Stimulated activated CD8-positive, alpha-beta memory T cell treated with anti-CD3 and anti-CD28 coated beads, Interleukin-7, amount 100 ng/mL, for 1 hour (primary cell): Measurements from ENCODE around the gene ATP1B2.
"Not testable (repeated sequence)": the region's sequence is repeated elsewhere in the genome, so short reads cannot be mapped to it uniquely, and the experiment has no call there.

Experiments used
- DNase-seq, 2 donors: peaks; one replicate each; pipeline ENCODE4 v3.0.0-alpha.2; 2020; ENCODE audit warnings: low read depth in 2 of 2

ATP1B2 gene, protein sequence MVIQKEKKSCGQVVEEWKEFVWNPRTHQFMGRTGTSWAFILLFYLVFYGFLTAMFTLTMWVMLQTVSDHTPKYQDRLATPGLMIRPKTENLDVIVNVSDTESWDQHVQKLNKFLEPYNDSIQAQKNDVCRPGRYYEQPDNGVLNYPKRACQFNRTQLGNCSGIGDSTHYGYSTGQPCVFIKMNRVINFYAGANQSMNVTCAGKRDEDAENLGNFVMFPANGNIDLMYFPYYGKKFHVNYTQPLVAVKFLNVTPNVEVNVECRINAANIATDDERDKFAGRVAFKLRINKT

DNA sequence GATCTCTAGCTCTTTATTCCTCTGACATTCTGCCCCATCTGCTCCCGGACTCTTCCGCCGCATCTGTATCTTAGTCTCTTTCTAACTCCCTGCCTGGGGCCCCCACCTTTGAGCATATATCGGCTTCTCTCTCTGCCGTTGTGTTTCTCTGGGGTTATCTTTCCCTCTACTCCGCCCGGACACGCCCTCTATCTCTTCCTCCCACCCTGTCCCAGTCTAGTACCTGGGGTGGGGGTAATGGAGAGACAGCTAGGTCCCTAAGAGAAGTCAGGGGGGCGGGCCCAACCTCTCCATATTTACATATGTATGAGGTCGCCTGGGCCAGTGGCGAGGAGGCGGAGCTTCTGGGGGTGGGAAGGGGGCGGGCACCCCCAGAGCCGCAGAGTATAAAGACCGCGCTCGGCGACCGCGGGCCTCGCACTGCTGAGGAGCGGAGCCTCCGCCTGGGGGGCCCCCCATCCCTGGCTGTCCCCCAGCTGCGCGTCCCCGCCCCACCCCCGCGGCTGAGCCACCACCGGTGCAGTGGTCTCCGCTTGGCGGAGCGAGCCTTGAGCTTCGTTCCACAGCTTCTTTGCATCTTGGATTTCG lies at the start of gene ATP1B2:
ATP1B2 (plus strand) TSS at position 418 of the 588 bp plus-strand sequence. CDS start 593 bp downstream, outside the sequence.
- peak; percentile 49 to 52 for DNase-seq

DNA sequence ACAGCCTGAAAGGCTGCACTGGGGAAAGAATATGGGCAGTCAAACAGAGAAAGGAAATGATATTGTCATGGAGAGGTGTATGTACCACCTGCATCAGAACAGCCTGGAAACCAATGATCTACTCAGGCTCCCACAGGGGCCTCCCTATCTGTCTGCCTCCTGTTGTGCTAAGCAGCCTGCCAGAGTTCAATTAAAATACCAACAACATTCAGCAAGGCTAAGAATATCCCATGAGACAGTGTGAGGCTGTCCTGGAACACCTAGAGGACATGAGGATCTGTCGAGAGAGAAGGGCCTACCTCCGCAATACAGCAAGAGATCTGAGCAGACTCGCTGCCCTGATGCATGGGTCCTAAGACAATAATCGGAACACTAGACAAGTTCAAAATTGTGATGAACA lies 44.4 kb upstream of the ATP1B2 start:
- no peak for DNase-seq

DNA sequence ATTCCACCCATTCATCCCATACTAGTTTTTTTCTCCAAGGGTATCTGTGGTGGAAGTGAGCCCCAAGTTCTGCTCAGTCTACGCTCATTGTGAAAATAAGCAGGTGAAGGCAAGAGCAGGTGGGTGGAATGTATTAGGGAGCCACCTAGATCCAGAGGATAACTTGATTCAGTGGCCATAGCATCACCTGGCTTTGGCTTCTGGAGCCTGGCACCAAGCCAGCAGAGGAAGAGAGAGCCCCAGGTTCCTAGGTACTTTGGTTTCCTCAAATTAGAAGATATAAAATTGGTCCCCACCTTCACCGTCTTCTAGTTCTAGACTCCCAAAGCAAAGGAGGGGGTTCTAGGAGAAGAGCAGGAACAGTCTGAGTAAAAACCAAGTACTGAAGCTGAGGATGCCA lies 40.1 kb upstream of the ATP1B2 start:
- DNase-seq: no peak

DNA sequence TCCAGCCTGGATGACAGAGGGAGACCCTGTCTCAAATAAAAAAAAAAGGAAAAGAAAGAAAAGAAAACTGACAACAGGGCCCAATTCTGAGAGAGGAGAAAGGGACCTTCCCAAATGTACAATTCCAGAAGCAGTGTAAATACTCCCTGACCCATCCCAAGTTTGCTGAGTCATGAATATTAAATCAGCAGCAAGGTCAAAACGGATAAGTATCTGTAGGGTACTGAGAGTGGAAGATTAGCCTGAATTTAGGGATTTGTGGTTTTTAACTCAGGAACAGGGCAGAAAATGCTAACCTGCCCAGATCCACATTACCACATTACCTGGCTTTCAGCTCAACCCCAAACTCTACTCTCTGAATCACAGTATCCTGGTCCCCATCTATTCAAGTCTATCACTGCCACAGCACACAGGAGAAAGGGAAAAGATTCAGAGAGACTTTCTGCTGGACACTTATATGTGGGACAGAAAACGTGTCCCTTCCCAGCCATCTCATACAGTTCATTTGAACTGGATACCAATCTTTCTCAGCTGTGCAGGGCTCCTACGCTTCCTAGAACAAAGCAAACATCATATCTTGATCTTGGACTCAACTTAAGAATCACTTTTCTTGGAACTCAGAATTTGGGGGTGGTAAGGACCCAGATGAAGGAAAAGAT lies 39.0 kb upstream of the ATP1B2 start:
- no peak for DNase-seq

DNA sequence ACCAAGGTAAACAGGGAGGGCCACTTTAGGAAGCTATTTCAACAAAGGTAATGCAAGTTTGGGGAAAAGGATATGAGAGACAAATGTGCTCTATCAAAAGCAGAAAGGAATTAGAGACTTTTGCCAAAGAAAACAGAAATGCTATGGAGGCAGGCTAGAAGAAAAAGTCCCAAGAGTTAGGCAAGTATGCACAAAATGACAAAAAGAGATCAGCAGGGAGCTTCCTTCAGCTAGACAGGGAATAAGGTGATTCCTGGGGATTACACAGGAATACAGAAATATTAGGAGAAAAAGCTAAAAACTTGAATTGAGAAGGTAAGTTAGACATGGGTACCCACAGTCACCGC lies 38.5 kb upstream of the ATP1B2 start:
- DNase-seq: no peak

DNA sequence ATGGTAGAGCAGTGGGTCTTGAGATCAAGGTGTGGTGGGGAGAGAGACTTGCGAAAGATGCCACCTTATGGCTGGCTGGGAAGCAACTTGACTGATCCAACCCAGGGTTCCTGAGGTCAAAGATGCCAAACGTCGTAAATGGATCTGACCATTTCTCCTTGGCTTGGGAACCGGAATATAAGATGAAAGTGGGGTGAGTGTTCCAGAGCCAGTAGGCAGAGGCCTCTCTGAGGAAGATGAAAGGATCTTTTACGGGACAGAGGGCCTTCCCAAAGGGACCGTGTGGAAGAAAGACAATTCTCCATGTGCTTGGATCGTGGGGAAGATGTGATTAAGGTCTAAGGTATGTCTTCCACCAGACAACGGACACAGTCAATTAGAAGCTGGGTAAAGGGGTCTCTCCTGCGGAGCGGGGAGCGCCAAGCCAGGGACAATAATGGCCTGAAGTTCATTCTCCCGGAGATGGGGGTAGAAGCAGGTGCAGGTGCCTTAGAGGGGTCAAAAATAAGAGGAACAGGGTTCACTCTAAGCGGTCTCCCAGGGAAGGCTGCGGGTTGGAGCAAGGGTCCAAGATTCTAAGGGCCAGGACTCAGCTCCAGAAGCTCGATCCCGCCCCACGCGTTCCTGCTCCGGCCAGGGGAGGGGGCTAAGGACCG lies 36.8 kb upstream of the ATP1B2 start:
- no peak for DNase-seq

DNA sequence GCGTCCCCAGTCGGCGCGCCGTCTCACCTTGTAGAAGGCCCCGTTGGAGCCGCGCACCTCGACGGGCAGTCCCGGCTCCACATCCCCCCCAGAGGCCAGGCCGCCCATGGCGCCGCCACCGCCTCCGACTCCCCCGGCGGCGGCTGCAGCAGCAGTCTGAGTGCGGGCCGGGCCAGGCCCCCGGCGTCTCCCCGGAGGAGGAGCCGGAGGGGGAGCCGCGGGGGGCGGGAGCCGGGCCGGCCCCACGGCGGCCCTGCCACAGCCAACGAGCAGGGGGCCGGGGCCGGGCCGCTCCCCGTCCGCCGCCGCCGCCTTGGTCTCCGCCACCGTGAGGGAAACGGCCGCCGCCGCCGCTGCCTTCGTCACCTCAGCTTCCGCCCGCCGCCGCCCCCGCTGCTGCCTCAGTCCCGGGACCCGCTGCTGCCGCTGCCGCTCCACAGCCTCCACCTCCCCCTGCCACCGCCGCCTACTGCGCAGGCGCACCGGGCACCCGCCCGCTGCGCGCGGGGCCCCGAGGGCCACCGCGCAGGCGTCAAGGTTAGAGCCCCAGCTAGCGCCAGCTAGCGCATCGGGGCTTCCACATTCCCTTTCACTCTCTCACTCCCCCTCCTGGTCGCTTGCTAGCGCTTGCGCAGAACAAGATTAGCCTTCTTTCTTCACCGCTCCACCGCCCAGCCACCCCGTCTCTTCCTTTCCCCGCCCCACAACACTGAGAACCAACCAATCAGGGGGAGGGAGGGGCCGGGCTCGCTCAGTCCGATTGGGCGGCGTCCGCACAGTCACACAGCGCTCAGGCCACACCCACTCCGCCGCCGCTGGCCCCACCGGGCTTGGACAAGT lies 36.1 kb upstream of the ATP1B2 start, which contains the start of gene FXR2:
FXR2 (minus strand) TSS at position 473 of the 840 bp plus-strand sequence; CDS start at position 108, 365 bp downstream.
- DNase-seq: peak; percentile 94 to 97

DNA sequence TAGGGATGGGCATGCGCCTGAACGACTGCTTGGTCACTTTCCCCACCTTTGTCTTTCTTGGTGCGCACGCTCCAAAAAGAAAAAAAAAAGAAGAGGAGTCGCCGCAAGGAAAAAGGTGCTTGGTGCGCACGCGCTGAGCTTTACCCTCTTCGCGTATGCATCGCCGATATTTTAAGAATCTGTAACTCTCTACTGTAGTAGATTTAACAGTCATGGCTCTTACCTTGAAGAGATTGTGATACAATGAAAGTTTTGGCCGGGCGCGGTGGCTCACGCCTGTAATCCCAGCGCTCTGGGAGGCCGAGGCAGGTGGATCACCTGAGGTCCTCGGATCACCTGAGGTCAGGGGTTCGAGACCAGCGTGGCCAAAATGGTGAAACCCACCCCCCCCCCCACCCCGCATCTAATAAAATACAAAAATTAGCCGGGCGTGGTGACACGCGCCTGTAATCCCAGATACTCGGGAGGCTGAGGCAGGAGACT lies 35.4 kb upstream of the ATP1B2 start:
- no peak for DNase-seq

DNA sequence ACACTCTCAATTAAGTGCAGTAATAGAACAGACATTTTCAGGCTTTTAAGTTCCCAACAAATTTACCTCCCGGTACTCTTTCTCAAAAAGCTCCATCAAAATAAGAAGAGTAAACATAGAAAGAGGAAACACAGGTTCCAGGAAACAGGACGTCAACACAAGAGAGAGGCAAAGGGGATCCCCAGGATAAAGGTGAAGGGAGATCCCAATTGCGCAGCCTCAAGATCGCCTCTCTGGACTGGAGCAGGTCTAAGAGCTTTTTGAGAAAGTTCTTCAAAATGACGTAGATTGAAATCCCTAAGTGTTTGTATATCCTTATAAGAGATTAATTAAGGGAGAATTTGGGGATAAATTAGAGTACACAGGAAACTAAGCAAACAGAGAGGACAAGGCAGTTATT lies 32.1 kb upstream of the ATP1B2 start:
- DNase-seq: no peak

DNA sequence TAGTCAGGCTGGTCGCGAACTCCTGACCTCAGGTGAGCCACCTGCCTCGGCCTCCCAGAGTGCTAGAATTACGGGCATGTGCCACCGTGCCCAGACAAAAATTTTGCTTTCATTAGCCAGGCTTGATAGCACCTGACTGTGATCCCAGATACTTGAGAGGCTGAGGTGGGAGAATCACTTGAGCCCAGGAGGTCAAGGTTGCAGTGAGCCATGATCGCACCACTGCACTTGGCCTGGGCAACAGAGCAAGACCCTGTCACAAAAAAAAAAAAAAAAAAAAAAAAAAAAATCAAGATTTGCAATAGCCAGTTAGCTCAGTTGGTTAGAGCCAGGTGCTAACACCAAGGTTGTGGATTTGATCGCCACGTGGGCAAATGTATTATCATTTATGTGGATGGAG lies 29.9 kb upstream of the ATP1B2 start:
- no peak for DNase-seq

DNA sequence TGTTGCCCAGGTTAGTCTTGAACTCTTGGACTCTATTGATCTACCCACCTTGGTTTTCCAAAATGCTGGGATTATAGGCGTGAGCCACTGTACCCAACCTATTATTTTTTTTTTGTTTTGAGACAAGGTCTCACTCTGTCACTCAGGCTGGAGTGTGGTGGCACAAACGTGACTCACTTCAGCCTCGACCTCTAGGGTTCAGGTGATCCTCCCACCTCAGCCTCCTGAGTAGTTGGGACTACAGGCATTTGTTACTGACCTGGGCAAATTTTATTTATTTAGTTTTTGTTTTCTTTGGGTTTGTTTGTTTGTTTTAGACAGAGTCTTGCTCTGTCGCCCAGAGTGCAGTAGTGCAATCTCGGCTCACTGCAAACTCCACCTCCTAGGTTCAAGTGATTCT lies 27.1 kb upstream of the ATP1B2 start:
- no peak for DNase-seq

DNA sequence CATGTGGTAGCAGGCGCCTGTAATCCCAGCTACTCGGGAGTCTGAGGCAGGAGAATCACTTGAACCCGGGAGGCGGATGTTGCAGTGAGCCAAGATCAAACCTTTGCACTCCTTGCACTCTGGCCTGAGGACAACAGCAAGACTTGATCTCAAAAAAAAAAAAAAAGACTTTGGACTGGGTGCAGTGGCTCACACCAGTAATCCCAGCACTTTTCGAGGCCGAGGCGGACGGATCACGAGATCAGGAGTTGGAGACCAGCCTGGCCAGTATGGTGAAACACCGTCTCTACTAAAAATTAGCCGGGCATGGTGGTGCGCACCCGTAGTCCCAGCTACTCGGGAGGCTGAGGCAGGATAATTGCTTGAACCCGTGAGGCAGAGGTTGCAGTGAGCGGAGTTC lies 25.0 kb upstream of the ATP1B2 start:
- DNase-seq: not testable (repeated sequence)

DNA sequence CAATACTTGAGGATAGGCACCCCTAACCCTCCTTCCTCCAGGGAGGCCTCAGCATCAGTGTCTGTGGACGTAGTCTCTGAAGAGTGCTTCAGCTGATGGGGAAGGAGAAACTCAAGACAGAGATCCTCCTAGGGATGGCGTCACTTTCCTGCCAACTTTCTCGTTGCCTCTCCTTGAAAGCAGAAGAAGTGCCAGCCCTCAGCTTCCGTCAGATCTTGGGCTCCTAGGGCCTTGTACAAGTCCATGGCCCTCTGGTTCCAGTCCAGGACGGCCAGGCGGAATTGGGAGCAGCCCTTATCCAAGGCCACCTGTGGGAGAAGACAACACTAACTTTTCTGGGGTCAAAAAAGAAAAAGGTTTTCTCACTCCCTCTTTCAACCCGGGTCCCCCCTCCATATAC lies 24.4 kb upstream of the ATP1B2 start:
- DNase-seq: no peak

DNA sequence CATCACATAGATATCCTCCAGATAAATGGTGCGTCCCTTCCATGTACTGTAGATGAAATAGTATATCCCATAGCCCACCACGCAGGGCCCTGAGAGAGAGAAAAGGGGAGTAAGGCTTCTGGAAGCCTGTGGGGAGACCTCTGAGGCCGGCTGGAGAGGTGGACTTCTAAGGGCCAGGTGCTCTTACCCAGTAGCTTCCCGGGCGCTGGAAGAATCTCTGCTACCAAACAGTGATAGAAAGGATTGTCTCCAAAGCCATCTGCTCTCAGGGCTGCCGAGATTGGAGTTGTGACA lies 23.8 kb upstream of the ATP1B2 start:
- DNase-seq: no peak

DNA sequence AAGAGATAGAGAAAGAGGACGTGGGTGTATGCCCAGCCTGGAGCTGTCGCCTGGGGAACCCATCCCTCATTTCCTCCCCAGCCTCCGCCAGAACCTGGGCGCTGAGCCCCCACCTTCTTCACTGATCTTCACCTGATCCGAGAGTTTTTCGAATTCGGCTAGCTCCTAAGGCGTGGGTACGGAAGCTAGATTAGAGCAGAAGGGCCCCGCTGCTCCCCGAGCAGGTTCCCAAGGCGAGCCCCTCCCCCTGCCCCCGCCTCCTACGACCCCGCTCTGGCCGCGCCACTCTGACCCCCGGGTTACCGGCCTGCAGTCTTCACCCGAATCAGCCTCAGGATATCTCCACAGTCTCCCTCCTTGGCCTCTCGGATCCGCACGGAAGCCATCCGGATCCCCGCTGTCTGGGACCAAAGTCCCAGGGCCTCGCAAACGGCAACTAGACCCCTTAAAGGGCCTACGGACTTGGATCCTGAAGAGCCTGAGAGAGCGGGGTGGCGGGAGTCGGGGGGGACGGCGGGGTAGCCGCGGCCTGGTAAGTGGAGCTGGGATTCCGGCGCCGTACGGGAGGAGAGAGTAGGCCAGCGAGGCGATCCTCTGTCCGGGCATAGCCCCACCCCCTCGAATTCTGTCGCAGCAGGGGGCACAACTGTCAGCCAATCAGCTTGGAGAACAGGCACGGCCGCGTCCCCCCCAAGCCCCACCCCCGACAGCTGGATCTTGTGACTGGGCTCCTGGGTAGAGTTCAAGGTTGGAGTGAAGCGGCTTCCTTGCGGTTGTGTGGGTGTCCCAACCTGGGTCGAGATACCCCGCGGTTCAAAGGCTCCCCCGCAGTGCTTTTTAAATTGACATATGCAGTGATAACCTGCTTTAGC lies 23.2 kb upstream of the ATP1B2 start, which contains the start of gene SAT2:
SAT2 (minus strand) TSS at position 572 of the 872 bp plus-strand sequence; CDS start at position 386, 186 bp downstream.
- peak; percentile 70 for DNase-seq

DNA sequence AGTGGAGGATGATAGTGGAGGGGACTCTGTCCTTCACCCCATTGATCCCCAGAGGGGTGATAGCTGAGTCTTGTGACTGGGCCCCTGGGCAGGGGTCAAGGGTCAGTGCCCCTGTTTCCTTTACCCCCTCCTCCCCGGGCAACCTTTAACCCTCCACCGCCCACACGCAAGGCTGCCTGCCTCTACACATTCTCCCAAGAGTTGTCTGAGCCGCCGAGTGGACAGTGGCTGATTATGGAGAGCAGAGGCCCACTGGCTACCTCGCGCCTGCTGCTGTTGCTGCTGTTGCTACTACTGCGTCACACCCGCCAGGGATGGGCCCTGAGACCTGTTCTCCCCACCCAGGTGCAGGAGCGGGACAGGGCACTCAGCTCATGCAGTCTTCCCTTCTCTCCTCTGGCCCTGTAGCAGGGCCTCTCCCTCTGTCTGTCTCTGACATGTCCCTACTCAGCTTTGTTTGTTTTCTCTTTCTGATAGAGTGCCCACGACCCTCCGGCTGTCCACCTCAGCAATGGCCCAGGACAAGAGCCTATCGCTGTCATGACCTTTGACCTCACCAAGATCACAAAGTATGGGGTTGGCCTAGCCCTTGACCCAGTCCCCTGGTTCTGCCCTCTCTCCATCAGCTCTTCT lies 20.7 kb upstream of the ATP1B2 start, which contains the start of gene SHBG:
SHBG (plus strand) TSS at position 197 of the 633 bp plus-strand sequence; CDS start at position 235, 38 bp downstream.
- no peak for DNase-seq

DNA sequence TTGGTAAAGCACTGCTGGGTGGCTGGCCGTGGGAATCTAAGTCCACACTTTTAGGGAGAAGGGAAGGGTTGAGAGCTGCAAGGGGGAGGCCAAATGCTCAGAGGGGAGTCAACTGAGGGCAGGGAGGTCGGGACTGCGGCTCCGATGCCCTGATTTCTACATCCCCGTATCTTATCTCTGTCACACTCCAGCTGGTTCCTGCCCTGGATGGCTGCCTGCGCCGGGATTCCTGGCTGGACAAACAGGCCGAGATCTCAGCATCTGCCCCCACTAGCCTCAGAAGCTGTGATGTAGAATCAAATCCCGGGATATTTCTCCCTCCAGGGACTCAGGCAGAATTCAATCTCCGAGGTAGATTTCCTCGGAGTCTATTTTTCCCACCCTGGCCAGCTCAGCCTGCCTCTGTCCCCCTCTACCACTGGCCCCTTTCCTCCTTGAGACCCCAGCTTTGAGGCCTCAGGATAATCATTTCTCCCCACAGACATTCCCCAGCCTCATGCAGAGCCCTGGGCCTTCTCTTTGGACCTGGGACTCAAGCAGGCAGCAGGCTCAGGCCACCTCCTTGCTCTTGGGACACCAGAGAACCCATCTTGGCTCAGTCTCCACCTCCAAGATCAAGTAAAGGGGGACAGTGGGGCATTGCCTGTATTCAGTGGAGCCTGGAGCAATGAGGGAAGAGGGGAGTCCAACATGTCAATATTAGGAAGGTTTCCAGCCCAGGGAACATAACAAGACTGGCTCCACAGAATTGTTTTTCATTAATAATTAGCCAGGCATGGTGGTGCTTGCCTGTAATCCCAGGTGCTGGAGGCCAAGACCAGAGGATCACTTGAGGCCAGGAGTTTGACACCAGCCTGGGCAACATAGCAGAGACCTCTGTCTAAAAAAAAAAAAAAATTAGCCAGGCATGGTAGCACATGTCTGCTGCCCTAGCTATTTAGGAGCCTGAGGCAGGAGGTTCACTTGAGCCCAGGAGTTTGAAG lies 19.0 kb upstream of the ATP1B2 start:
- no peak for DNase-seq

DNA sequence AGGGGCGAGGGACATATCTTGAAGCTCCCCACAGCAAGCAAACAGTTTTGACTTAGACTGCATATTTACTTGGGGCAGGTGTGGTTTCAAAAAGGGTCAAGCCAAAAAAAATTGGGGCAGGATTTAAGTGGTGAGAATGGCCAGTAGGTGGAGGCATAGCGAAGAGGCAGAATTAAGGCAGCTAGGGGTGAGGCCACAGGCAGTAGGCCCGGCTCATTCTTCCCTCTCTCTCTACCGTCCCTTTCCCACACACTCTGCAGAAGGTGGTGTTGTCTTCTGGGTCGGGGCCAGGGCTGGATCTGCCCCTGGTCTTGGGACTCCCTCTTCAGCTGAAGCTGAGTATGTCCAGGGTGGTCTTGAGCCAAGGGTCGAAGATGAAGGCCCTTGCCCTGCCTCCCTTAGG lies 18.2 kb upstream of the ATP1B2 start:
- DNase-seq: no peak

DNA sequence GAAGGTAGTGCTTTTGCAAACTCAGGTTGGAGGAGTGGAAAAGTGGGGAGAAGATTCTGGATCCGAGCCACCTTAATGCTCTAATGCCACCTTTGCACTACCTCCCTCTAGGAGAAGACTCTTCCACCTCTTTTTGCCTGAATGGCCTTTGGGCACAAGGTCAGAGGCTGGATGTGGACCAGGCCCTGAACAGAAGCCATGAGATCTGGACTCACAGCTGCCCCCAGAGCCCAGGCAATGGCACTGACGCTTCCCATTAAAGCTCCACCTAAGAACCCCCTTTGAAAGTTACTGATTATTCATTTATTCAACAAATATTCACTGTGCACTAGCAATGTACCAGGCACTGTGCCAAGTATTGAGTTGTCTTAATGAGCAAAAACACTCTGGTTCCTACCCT lies 17.6 kb upstream of the ATP1B2 start:
- DNase-seq: no peak
